ENCODE results near the gene CPB2. TPM values are rescaled to one million over a fixed set of nuclear protein-coding genes. Genes with fewer than 3 reads are reported as not detected.

The CPB2 gene
- total and polyA plus RNA-seq, 2 of the 8 experiments (the other 6 are each of a cell fraction or from before 2014, with no cell fraction given): not detected

- TF ChIP-seq CHD7 (IDR thresholded peaks at IDR 0.05; ENCODE audit: insufficient replicate concordance, low read length): no peak
- TF ChIP-seq RNF2 (IDR thresholded peaks at IDR 0.05; ENCODE audit: borderline replicate concordance, low read depth, low read length, missing control alignments, poor library complexity, severe bottlenecking): no peak
- no peak for TF ChIP-seq CTBP2 (IDR thresholded peaks at IDR 0.05; ENCODE audit: borderline replicate concordance, insufficient read depth, insufficient read length, low read length)
- TF ChIP-seq POLR2A (IDR thresholded peaks at IDR 0.05; ENCODE audit: control extremely low read depth in 1 of 2, low read depth in 2 of 2, low read length in 2 of 2): no peak
- no peak for TF ChIP-seq GABPA (IDR thresholded peaks at IDR 0.05; ENCODE audit: borderline replicate concordance, insufficient read depth, low read length)
- TF ChIP-seq RBBP5 (IDR thresholded peaks at IDR 0.05; ENCODE audit: borderline replicate concordance, low read depth, low read length): no peak
- TF ChIP-seq NRF1 (IDR thresholded peaks at IDR 0.05; ENCODE audit: low read depth, low read length): no peak
Observed at GRCh38 chr13:46075811-46076210, 29.0 kb downstream of the CPB2 start (continued).

All from H1 (cell line).